T-helper 17 cell (primary cell): ENCODE results near the gene PIK3R3. TPM values are rescaled to one million over a fixed set of nuclear protein-coding genes. Genes with fewer than 3 reads are reported as not detected.
"Not testable (repeated sequence)": the region's sequence is repeated elsewhere in the genome, so short reads cannot be mapped to it uniquely, and the experiment has no call there.

Source experiments
- ATAC-seq: fragments of 150-1000 bp; cut with Tn5 transposase; 2 replicates; pipeline ENCODE4 v1.10.0; 2021; ENCODE audit warnings: mild to moderate bottlenecking, moderate library complexity
- DNase-seq, 3 donors: peaks; one replicate each; pipeline versions ENCODE4 v3.0.0 to v3.0.0-alpha.2; 2020 to 2021
- H3K9me3 ChIP-seq: one replicate; pipeline ENCODE4 v1.7.0; 2013; ENCODE audit warnings: low read length, mild to moderate bottlenecking; ENCODE audit not compliant: control insufficient read depth, poor library complexity, severe bottlenecking
- H3K27ac Mint-ChIP-seq: one replicate; pipeline ENCODE4 v1.8.0; 2022; ENCODE audit warnings: mild to moderate bottlenecking, moderate library complexity, mixed read lengths
- H3K27me3 Mint-ChIP-seq: one replicate; pipeline ENCODE4 v1.8.0; 2022; ENCODE audit warnings: mixed read lengths
- H3K36me3 Mint-ChIP-seq: one replicate; pipeline ENCODE4 v1.8.0; 2022; ENCODE audit warnings: low read depth, mixed read lengths
- H3K4me1 Mint-ChIP-seq: one replicate; pipeline ENCODE4 v1.8.0; 2022; ENCODE audit warnings: mild to moderate bottlenecking, mixed read lengths
- H3K4me3 Mint-ChIP-seq: one replicate; pipeline ENCODE4 v1.8.0; 2022; ENCODE audit warnings: mild to moderate bottlenecking, moderate library complexity, mixed read lengths
- total RNA-seq, 4 donors: library from RNA in 2 of 4; stranded (reverse) in 2 of 4; gene quantifications; one replicate each; pipeline ENCODE4 v1.2.3 and lab custom pipeline; 2022 to 2026

The PIK3R3 gene
- total RNA-seq, 2 donors from 2014 or later, result 0.32 to 0.47 TPM

GRCh38 chr1:46113948-46114347 lies 18.5 kb downstream of the PIK3R3 start:
- Mint-ChIP-seq H3K36me3 (peaks cover 5% of the 10 kb centered on the region), H3K27me3 (peaks cover 3% of the 10 kb centered on the region), H3K27ac (no peak overlapping the region), H3K4me3 (no peak overlapping the region), H3K4me1 (peaks cover 5% of the 10 kb centered on the region)
- ATAC-seq (no peak), DNase-seq (no peak)
- no peaks in the 10 kb centered on the region for H3K9me3 ChIP-seq

GRCh38 chr1:46112108-46112507 lies 20.3 kb downstream of the PIK3R3 start:
- H3K27ac Mint-ChIP-seq, result no peak overlapping the region
- ATAC-seq, result no peak
- H3K9me3 ChIP-seq, result no peaks in the 10 kb centered on the region
- H3K4me3 Mint-ChIP-seq, result no peak overlapping the region
- H3K4me1 Mint-ChIP-seq, result peaks cover 7% of the 10 kb centered on the region
- H3K27me3 Mint-ChIP-seq, result peaks cover 8% of the 10 kb centered on the region
- peaks cover 7% of the 10 kb centered on the region for H3K36me3 Mint-ChIP-seq
- DNase-seq, result no peak

- ATAC-seq, result no peak
- Mint-ChIP-seq H3K4me1 (peaks cover 7% of the 10 kb centered on the region), H3K27ac (no peak overlapping the region), H3K36me3 (peaks cover 7% of the 10 kb centered on the region), H3K27me3 (peaks cover 8% of the 10 kb centered on the region), H3K4me3 (no peak overlapping the region)
- H3K9me3 ChIP-seq, result no peaks in the 10 kb centered on the region
- no peak for DNase-seq
These were observed 21.9 kb downstream of the PIK3R3 start for GRCh38 chr1:46110521-46110920.

GRCh38 chr1:46102769-46103476 lies 29.5 kb downstream of the PIK3R3 start:
- no peaks in the 10 kb centered on the region for H3K36me3 Mint-ChIP-seq
- no peak for DNase-seq
- H3K9me3 ChIP-seq, result peaks cover 3% of the 10 kb centered on the region
- no peak overlapping the region for H3K4me3 Mint-ChIP-seq
- peaks cover under 1% of the 10 kb centered on the region for H3K4me1 Mint-ChIP-seq
- ATAC-seq, result no peak
- H3K27me3 Mint-ChIP-seq, result no peaks in the 10 kb centered on the region
- no peak overlapping the region for H3K27ac Mint-ChIP-seq

GRCh38 chr1:46099215-46099614 lies 33.2 kb downstream of the PIK3R3 start:
- peaks cover 3% of the 10 kb centered on the region for H3K4me1 Mint-ChIP-seq
- peaks cover 5% of the 10 kb centered on the region for H3K27me3 Mint-ChIP-seq
- no peak overlapping the region for H3K27ac Mint-ChIP-seq
- no peaks in the 10 kb centered on the region for H3K36me3 Mint-ChIP-seq
- H3K9me3 ChIP-seq, result peaks cover 3% of the 10 kb centered on the region
- H3K4me3 Mint-ChIP-seq, result no peak overlapping the region
- DNase-seq, result no peak
- ATAC-seq, result no peak

GRCh38 chr1:46098027-46098712 lies 34.3 kb downstream of the PIK3R3 start:
- ATAC-seq (no peak), DNase-seq (no peak)
- Mint-ChIP-seq H3K27me3 (peaks cover 6% of the 10 kb centered on the region), H3K4me3 (no peak overlapping the region), H3K36me3 (no peaks in the 10 kb centered on the region), H3K27ac (no peak overlapping the region), H3K4me1 (peaks cover 3% of the 10 kb centered on the region)
- peaks cover 3% of the 10 kb centered on the region for H3K9me3 ChIP-seq

- H3K4me1 Mint-ChIP-seq, result peaks cover 5% of the 10 kb centered on the region
- peaks cover 5% of the 10 kb centered on the region for H3K36me3 Mint-ChIP-seq
- ATAC-seq (no peak), DNase-seq (no peak)
- H3K27ac Mint-ChIP-seq, result no peak overlapping the region
- H3K27me3 Mint-ChIP-seq, result peaks cover 17% of the 10 kb centered on the region
- no peak overlapping the region for H3K4me3 Mint-ChIP-seq
- peaks cover 3% of the 10 kb centered on the region for H3K9me3 ChIP-seq
These were observed 35.3 kb downstream of the PIK3R3 start for GRCh38 chr1:46097149-46097472.

GRCh38 chr1:46096269-46097148 lies 35.9 kb downstream of the PIK3R3 start:
- no peak for ATAC-seq
- peaks cover 3% of the 10 kb centered on the region for H3K9me3 ChIP-seq
- peaks cover 17% of the 10 kb centered on the region for H3K27me3 Mint-ChIP-seq
- DNase-seq, result no peak
- peaks cover 5% of the 10 kb centered on the region for H3K36me3 Mint-ChIP-seq
- no peak overlapping the region for H3K4me3 Mint-ChIP-seq
- H3K4me1 Mint-ChIP-seq, result peaks cover 5% of the 10 kb centered on the region
- H3K27ac Mint-ChIP-seq, result no peak overlapping the region

GRCh38 chr1:46095110-46095509 lies 37.3 kb downstream of the PIK3R3 start:
- not testable (repeated sequence) for ATAC-seq, DNase-seq, H3K4me1 Mint-ChIP-seq, H3K9me3 ChIP-seq, H3K27ac Mint-ChIP-seq, H3K4me3 Mint-ChIP-seq, H3K36me3 Mint-ChIP-seq
- H3K27me3 Mint-ChIP-seq, result peaks cover 17% of the 10 kb centered on the region

GRCh38 chr1:46094471-46095005 lies 37.9 kb downstream of the PIK3R3 start:
- no peak overlapping the region for H3K4me3 Mint-ChIP-seq

GRCh38 chr1:46093832-46094231 lies 38.6 kb downstream of the PIK3R3 start:
- not testable (repeated sequence) for H3K4me3 Mint-ChIP-seq, H3K4me1 Mint-ChIP-seq, ATAC-seq, H3K36me3 Mint-ChIP-seq, H3K27ac Mint-ChIP-seq, H3K9me3 ChIP-seq, DNase-seq
- peaks cover 21% of the 10 kb centered on the region for H3K27me3 Mint-ChIP-seq

More at GRCh38 chr1:46094471-46095005, 37.9 kb downstream of the PIK3R3 start:
- H3K4me1 Mint-ChIP-seq, result peaks cover 5% of the 10 kb centered on the region
- H3K27me3 Mint-ChIP-seq, result peaks cover 17% of the 10 kb centered on the region
- H3K27ac Mint-ChIP-seq, result no peak overlapping the region
- ATAC-seq, result no peak
- peaks cover 3% of the 10 kb centered on the region for H3K9me3 ChIP-seq
- peaks cover 5% of the 10 kb centered on the region for H3K36me3 Mint-ChIP-seq
- DNase-seq, result no peak

- peaks cover 14% of the 10 kb centered on the region for H3K27me3 Mint-ChIP-seq
- H3K36me3 Mint-ChIP-seq, result peaks cover 6% of the 10 kb centered on the region
- DNase-seq (no peak), ATAC-seq (no peak)
- peaks cover 5% of the 10 kb centered on the region for H3K4me1 Mint-ChIP-seq
- no peaks in the 10 kb centered on the region for H3K9me3 ChIP-seq
- H3K27ac Mint-ChIP-seq, result peak overlapping the region; percentile 34
- H3K4me3 Mint-ChIP-seq, result no peak overlapping the region
These were observed 44.5 kb downstream of the PIK3R3 start for GRCh38 chr1:46087891-46088290.

- no peak for ATAC-seq
- Mint-ChIP-seq H3K27me3 (peaks cover 6% of the 10 kb centered on the region), H3K4me1 (peaks cover 2% of the 10 kb centered on the region), H3K36me3 (peaks cover 2% of the 10 kb centered on the region), H3K4me3 (no peak overlapping the region), H3K27ac (no peak overlapping the region)
- no peaks in the 10 kb centered on the region for H3K9me3 ChIP-seq
- DNase-seq, result no peak
These were observed 45.9 kb downstream of the PIK3R3 start for GRCh38 chr1:46086576-46086975.
